Mesendoderm (in vitro differentiated cells): ENCODE results near the gene TSPOAP1.
A peak's percentile ranks its signal among the peaks of the same experiment; 100 is the strongest.

Source experiments
- DNase-seq: peaks from one replicate; pipeline ENCODE4 v3.0.0; 2013
- H2AK5ac ChIP-seq: 2 replicates; pipeline ENCODE4 v1.6.1; 2013; ENCODE audit warnings: low read length, inconsistent platforms
- H2BK120ac ChIP-seq: 2 replicates; pipeline ENCODE4 v1.6.1; 2013; ENCODE audit warnings: low read depth, mild to moderate bottlenecking, low read length, moderate library complexity, mixed read lengths
- H2BK15ac ChIP-seq: replicated peaks from 2 replicates; pipeline ENCODE4 v1.6.1; 2013; ENCODE audit warnings: low read depth, mild to moderate bottlenecking, moderate library complexity
- H2BK5ac ChIP-seq: 2 replicates; pipeline ENCODE4 v1.6.1; 2013; ENCODE audit warnings: low read length, inconsistent platforms
- H3K18ac ChIP-seq: 2 replicates; pipeline ENCODE4 v1.6.1; 2013; ENCODE audit warnings: mild to moderate bottlenecking, low read length, mixed read lengths
- H3K23ac ChIP-seq: one replicate; pipeline ENCODE4 v1.6.1; 2013; ENCODE audit warnings: low read length
- H3K27ac ChIP-seq: 2 replicates; pipeline ENCODE4 v1.5.1; 2013; ENCODE audit warnings: low read depth, mild to moderate bottlenecking, inconsistent platforms, low read length, moderate library complexity
- H3K27me3 ChIP-seq: 2 replicates; pipeline ENCODE4 v1.6.1; 2013; ENCODE audit warnings: low read length, control low read depth, mild to moderate bottlenecking, inconsistent platforms; ENCODE audit not compliant: insufficient read depth, poor library complexity
- H3K36me3 ChIP-seq: 2 replicates; pipeline ENCODE4 v1.6.1; 2013; ENCODE audit warnings: low read length, inconsistent platforms; ENCODE audit not compliant: control insufficient read depth, insufficient read depth
- H3K4ac ChIP-seq: one replicate; pipeline ENCODE4 v1.6.1; 2013; ENCODE audit warnings: low read depth, mild to moderate bottlenecking, low read length, moderate library complexity
- H3K4me1 ChIP-seq: 2 replicates; pipeline ENCODE4 v1.6.1; 2013; ENCODE audit warnings: low read depth, low read length, inconsistent platforms; ENCODE audit not compliant: control insufficient read depth
- H3K4me2 ChIP-seq: 2 replicates; pipeline ENCODE4 v1.6.1; 2013; ENCODE audit warnings: low read length
- H3K4me3 ChIP-seq: 2 replicates; pipeline ENCODE4 v1.5.1; 2013; ENCODE audit warnings: mild to moderate bottlenecking, low read length
- H3K56ac ChIP-seq: one replicate; pipeline ENCODE4 v1.6.1; 2013; ENCODE audit warnings: low read length
- H3K79me1 ChIP-seq: 2 replicates; pipeline ENCODE4 v1.6.1; 2013; ENCODE audit warnings: low read length, inconsistent platforms
- H3K79me2 ChIP-seq: 2 replicates; pipeline ENCODE4 v1.6.1; 2013; ENCODE audit warnings: mild to moderate bottlenecking, low read length; ENCODE audit not compliant: control insufficient read depth, insufficient read depth
- H3K9ac ChIP-seq: 2 replicates; pipeline ENCODE4 v1.6.1; 2013; ENCODE audit warnings: low read length, inconsistent platforms
- H4K5ac ChIP-seq: one replicate; pipeline ENCODE4 v1.6.1; 2013; ENCODE audit warnings: low read length
- H4K8ac ChIP-seq: one replicate; pipeline ENCODE4 v1.6.1; 2013; ENCODE audit warnings: low read depth, mild to moderate bottlenecking, control low read depth, low read length, moderate library complexity
- WGBS: extraction: QIAGEN DNeasy Blood & Tissue Kit; methylation state at CpG from one replicate; pipeline ENCODE4 v1.1.7; 2013; ENCODE audit warnings: low lambda C conversion rate, missing lambda C conversion rate; ENCODE audit not compliant: insufficient coverage; ENCODE audit errors: extremely low coverage; 5-methylcytosine and 5-hydroxymethylcytosine counted together

The TSPOAP1 gene

DNA sequence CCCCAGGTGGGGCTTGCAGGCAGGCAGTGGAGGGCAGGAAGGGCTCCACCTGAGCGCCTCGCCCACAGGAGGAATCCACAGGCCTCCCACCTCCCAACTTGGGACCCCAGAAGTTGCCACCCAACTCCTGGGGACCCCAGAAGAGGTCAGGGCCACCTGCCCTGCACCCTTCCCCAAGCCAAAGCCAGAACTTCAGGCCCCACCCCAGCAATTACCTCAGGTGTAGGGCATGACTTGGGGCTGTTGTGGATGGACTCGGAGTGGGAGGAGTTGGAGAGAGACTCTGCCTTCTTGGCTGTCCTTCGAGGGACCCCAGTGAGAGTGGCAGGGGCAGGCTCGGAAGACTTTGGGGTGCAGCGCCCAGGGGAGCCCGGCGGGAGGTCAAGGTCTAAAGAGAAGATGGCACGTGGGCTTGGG, 10.5 kb downstream of the TSPOAP1 start:
- Histone ChIP-seq H3K4me1 (no peaks in the 10 kb centered on the region), H3K79me2 (no peaks in the 10 kb centered on the region), H2BK15ac (no peak overlapping the region), H3K56ac (no peak overlapping the region), H3K4me2 (no peak overlapping the region), H3K36me3 (no peaks in the 10 kb centered on the region), H4K5ac (no peak overlapping the region), H4K8ac (no peak overlapping the region), H3K79me1 (no peaks in the 10 kb centered on the region), H3K4ac (no peak overlapping the region), H3K27me3 (no peaks in the 10 kb centered on the region), H3K4me3 (no peak overlapping the region), H3K9ac (no peak overlapping the region), H3K23ac (no peak overlapping the region), H3K18ac (no peak overlapping the region), H2AK5ac (no peak overlapping the region), H2BK120ac (no peak overlapping the region), H3K27ac (no peak overlapping the region), H2BK5ac (no peak overlapping the region)
- no CpG with 5 or more reads among the region's 9 CpGs for WGBS
- DNase-seq = no peak

GRCh38 chr17:58317421-58318064, 11.1 kb downstream of the TSPOAP1 start:
- Histone ChIP-seq H2BK120ac (no peak overlapping the region), H2BK15ac (no peak overlapping the region), H3K18ac (no peak overlapping the region), H3K27ac (no peak overlapping the region), H3K4me1 (no peaks in the 10 kb centered on the region), H3K23ac (no peak overlapping the region), H3K9ac (no peak overlapping the region), H2AK5ac (no peak overlapping the region), H3K56ac (no peak overlapping the region), H3K4ac (no peak overlapping the region), H2BK5ac (no peak overlapping the region), H3K36me3 (no peaks in the 10 kb centered on the region), H3K27me3 (no peaks in the 10 kb centered on the region), H3K79me1 (no peaks in the 10 kb centered on the region), H4K8ac (no peak overlapping the region), H3K4me3 (no peak overlapping the region), H3K4me2 (no peak overlapping the region), H3K79me2 (no peaks in the 10 kb centered on the region), H4K5ac (no peak overlapping the region)
- DNase-seq = peak; percentile 84
- no CpG with 5 or more reads among the region's 5 CpGs for WGBS

DNA sequence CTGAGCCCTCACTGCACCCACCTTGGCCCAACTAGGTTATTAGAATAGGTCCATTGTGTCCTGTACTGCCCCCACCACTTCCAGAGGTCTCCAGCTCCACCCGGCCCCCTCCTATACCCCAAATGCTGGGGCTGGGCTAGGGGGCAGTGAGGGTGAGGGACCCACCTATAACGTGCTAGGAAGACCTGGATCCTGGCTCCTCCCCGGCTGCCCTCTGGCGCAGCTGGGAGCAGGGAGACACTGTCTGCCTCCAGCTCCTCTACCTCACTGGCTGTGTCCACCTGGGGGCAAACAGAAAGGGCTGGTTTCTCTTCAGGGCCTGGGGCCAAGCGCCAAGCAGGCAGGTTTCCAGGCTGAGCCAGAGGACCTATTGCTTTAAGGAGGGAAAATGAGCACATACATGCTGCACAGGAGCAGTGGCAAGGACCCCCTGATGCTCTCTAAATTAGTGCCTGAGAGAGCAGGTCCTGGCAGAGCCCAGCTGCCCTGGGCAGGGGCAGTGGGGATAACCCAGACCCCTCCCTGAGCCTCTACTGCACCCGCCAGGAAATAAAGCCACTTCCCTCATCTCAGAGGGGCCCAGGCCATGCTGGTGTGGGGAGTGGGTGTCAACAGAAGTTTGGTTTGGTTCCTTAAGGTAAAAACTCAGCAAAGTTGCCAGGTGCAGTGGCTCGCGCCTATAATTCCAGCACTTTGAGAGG, 12.2 kb downstream of the TSPOAP1 start:
- H3K18ac ChIP-seq = no peak overlapping the region
- no peak for DNase-seq
- H3K79me1 ChIP-seq = no peaks in the 10 kb centered on the region
- no peak overlapping the region for H3K4me3 ChIP-seq
- H3K9ac ChIP-seq = no peak overlapping the region
- no peak overlapping the region for H3K56ac ChIP-seq
- no peak overlapping the region for H2BK15ac ChIP-seq
- H2BK5ac ChIP-seq = no peak overlapping the region
- no peaks in the 10 kb centered on the region for H3K36me3 ChIP-seq
- no peak overlapping the region for H4K5ac ChIP-seq
- no peak overlapping the region for H4K8ac ChIP-seq
- no peaks in the 10 kb centered on the region for H3K4me1 ChIP-seq
- H3K4me2 ChIP-seq = no peak overlapping the region
- no peak overlapping the region for H2AK5ac ChIP-seq
- no peaks in the 10 kb centered on the region for H3K79me2 ChIP-seq
- H3K27ac ChIP-seq = no peak overlapping the region
- WGBS = no CpG with 5 or more reads among the region's 8 CpGs
- no peak overlapping the region for H2BK120ac ChIP-seq
- H3K4ac ChIP-seq = no peak overlapping the region
- H3K27me3 ChIP-seq = no peaks in the 10 kb centered on the region
- H3K23ac ChIP-seq = no peak overlapping the region

DNA sequence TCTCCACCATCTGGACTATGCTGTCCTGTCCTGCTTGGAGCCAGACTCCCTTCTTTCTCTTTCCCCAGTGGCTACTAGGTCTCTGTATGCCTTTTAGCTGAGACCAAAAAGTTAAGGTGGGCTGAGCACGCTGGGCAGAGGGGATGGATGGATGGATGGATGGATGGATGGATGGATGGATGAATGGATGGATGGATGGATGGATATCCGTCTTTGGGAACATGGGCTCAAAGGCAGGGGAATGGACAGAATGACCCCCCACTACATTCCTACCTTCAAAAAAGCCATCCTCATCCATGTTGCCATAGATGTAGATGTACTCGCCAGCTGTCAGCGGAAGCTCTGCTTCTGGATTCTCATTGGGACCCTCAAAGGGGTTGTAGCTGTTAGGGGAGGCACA, 12.8 kb downstream of the TSPOAP1 start:
- whole genome bisulfite sequencing = no CpG with 5 or more reads among the region's 4 CpGs
- no peak for DNase-seq

DNA sequence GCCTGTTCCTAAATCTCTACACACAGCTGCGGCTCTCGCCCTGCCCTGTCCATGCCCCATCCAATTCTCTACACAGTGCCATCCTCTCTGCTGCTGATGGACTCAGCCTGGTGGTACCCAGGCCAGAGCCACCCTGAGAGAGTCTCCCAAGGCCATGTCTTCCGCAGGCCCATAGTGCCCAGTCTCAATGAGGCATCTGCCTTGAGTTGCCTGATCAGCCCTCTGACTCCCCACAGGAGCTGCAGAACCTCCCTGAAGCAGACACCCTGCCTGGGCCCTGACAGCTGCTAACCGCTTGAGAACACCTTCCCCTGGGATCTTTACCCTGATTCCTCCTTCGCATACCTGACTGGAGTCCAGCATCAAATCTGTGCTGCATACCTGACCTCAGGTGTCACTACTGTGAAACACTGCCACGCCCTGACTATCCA, 13.3 kb downstream of the TSPOAP1 start:
- Histone ChIP-seq H3K27me3 (no peaks in the 10 kb centered on the region), H2BK15ac (no peak overlapping the region), H3K4me1 (no peaks in the 10 kb centered on the region), H2BK120ac (no peak overlapping the region), H4K8ac (no peak overlapping the region), H3K36me3 (no peaks in the 10 kb centered on the region), H3K23ac (no peak overlapping the region), H3K79me2 (no peaks in the 10 kb centered on the region), H3K4me2 (no peak overlapping the region), H3K9ac (no peak overlapping the region), H2AK5ac (no peak overlapping the region), H3K79me1 (no peaks in the 10 kb centered on the region), H3K4me3 (no peak overlapping the region), H3K27ac (no peak overlapping the region), H2BK5ac (no peak overlapping the region), H3K18ac (no peak overlapping the region), H4K5ac (no peak overlapping the region), H3K56ac (no peak overlapping the region), H3K4ac (no peak overlapping the region)
- DNase-seq = no peak
- WGBS = no CpG with 5 or more reads among the region's 6 CpGs

More for the DNA sequence above, 12.8 kb downstream of the TSPOAP1 start:
- Histone ChIP-seq H3K79me2 (no peaks in the 10 kb centered on the region), H3K9ac (no peak overlapping the region), H3K18ac (no peak overlapping the region), H2BK15ac (no peak overlapping the region), H3K4me1 (no peaks in the 10 kb centered on the region), H3K79me1 (no peaks in the 10 kb centered on the region), H3K4me3 (no peak overlapping the region), H3K4me2 (no peak overlapping the region), H2BK5ac (no peak overlapping the region), H3K27ac (no peak overlapping the region), H3K27me3 (no peaks in the 10 kb centered on the region), H3K56ac (no peak overlapping the region), H2AK5ac (no peak overlapping the region), H2BK120ac (no peak overlapping the region), H3K36me3 (no peaks in the 10 kb centered on the region), H4K8ac (no peak overlapping the region), H3K23ac (no peak overlapping the region), H4K5ac (no peak overlapping the region), H3K4ac (no peak overlapping the region)

- H3K23ac ChIP-seq = no peak overlapping the region
- no peak overlapping the region for H3K4me3 ChIP-seq
- no peaks in the 10 kb centered on the region for H3K27me3 ChIP-seq
- no peak overlapping the region for H2AK5ac ChIP-seq
- no peak overlapping the region for H4K5ac ChIP-seq
- no peak overlapping the region for H2BK15ac ChIP-seq
- H3K27ac ChIP-seq = no peak overlapping the region
- no peaks in the 10 kb centered on the region for H3K36me3 ChIP-seq
- H3K56ac ChIP-seq = no peak overlapping the region
- H2BK5ac ChIP-seq = no peak overlapping the region
- no peaks in the 10 kb centered on the region for H3K79me1 ChIP-seq
- H2BK120ac ChIP-seq = no peak overlapping the region
- H3K9ac ChIP-seq = no peak overlapping the region
- no peak overlapping the region for H4K8ac ChIP-seq
- no CpG with 5 or more reads among the region's 6 CpGs for WGBS
- no peak overlapping the region for H3K18ac ChIP-seq
- H3K4ac ChIP-seq = no peak overlapping the region
- H3K4me1 ChIP-seq = no peaks in the 10 kb centered on the region
- no peak for DNase-seq
- H3K4me2 ChIP-seq = no peak overlapping the region
- H3K79me2 ChIP-seq = no peaks in the 10 kb centered on the region
Observed at GRCh38 chr17:58314706-58315015, 13.9 kb downstream of the TSPOAP1 start.
